ENCODE data around the gene B4GALNT1. TPM values are rescaled to one million over a fixed set of nuclear protein-coding genes. Genes with fewer than 3 reads are reported as not detected.

The B4GALNT1 gene
- 0.14 and 0.27 TPM in 2 replicates for total RNA-seq

DNA sequence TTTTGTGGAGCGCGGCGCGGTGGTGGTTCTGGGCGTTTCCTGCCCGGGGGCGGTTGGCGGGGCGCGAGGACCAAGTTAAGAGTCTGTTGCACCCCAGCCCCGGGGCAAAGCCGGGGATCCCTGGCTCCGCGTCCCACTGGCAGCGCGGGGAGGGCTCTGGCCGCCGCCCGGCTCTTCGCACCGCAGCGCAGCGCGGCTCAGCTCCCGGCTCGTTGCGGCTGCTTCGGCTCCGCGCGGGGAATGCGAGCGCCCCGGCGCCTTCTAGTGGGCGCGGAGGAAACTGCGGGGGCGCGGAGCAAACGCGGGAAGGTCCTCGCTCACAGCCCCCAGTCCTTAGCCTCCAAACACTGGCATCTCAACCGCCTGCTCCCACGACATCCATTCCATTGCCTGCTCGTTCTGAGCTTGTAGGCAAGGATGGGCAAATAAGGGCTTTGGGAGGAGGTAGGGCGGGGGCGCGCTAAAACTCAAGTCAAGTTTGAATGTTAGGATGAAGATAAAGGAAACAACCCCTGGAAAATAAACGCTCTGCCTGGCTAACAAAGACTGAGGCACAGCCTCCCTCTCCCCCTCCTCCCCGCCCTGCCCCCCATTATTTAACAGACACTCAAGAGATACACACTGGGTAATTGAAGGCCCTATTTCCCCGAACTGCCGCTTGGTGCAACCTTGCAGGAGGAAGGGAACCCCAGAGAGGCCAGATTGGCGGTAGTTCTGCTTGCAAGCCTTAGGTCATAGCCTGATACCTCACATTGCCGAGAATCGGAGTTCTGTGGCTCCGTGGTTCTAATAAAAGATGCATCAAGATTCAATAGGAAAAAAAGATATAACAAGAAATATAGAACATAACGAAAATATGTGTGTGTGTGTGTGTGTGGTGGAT lies at the start of gene B4GALNT1:
Gene B4GALNT1 (minus strand): TSS at position 244 of the 883 bp plus-strand sequence. CDS start 1,069 bp downstream, outside the sequence.

DNA sequence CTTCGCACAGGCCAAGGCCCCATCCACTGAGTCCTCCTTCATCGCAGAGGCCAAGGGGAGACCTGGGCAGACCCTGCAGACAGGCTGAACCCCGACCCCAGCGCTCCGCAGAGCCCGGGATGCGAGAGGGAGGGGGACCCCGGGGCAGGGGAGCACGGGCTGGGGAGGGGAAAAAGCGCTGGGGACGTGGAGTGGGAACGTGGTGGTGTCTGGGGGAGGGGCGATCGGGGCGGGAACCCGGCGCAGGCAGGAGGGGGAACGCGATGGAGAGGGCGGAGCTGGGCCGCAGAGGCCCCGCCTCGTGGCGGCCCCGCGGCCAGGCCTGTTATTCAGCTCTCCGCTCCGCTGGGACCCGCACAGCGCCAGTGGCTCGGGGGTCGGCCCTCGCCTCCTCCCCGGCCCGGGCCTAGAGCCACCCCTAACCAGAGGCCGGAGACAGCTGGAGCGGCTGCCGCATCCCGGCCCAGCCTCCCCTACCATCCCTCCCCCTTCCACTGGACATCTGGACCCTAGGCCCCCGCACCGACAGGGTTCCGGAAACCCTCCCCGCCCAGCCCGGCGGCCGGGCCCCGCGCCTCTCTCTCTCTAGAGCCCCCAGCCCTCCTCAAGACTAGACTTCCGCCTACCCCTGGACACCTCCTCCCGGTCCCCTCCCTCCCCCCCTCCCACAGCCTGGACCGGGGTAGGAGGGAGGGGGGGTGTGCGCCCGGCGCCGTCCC lies 21.7 kb downstream of the B4GALNT1 start, which contains the start of gene ARHGEF25:
Gene ARHGEF25 (plus strand): TSS at position 328 of the 719 bp plus-strand sequence. CDS start 460 bp downstream, outside the sequence.

DNA sequence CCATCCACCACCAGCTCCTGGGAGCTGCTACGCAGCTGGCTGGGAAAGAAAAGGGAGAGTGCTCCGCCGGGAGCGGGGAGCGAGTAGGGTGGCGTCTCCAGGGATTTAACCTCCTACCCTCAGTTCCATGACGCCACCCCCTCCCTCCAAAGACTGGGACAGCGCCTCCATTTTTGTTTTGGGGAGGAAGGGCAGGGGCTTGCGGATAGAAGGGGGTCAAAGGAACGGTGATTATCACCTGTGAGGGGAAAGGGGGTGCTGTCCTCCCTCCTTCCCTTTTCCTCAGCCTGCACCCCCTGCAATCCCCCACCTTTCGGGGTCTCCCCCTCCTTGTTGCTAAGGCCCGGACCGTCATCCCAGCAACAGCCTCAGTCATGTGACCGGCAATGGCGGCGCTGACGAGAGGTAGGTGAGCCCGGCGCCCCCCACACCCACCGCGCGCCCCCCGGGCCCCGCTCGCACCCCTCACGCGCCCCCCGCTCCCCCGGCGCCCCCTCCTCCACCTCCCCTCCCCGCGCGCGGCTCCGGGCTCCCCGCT lies 28.5 kb downstream of the B4GALNT1 start, which contains the start of gene DTX3:
Gene DTX3 (plus strand): TSS at position 371 of the 538 bp plus-strand sequence. CDS start 1,694 bp downstream, outside the sequence.

DNA sequence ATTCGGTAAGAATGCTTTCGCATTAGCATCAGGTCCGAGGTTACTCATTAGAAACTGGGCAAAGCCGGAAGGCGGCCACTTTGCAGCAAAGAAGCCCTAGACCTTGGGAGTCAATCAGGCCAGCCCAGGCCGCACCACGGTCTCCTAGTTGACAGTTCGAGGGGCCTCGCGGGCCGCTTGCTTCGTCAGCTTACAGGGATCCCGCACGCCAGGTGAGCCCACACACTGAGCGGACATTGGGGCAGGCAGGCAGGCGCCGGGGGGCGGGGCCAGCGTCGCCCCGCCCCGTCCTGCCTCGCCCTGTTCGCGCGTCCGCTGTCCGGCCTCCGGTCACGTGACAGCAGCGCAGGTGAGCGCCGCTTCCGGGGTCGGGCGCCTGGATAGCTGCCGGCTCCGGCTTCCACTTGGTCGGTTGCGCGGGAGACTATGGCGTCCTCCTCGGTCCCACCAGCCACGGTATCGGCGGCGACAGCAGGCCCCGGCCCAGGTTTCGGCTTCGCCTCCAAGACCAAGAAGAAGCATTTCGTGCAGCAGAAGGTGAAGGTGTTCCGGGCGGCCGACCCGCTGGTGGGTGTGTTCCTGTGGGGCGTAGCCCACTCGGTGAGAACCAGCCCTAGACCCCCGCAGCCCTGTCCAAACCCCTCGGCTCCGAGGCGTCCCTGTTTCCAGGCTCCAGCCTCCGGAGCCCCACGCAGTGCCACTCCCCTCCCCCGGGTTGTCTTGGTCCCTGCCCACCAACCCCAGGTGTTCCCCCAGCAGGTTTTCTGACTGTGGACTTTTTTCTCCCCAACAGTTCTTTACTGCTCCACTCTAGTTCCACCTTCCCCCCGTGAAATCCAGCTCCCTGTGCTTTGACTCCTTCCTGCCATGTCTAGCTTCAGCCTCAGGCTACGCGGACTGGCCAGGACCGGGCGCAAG lies 41.9 kb downstream of the B4GALNT1 start, which contains the start of gene PIP4K2C:
Gene PIP4K2C (plus strand): TSS at position 329 of the 918 bp plus-strand sequence. CDS start 98 bp downstream, at position 427.

Other genes with a start within 250 kb of the B4GALNT1 start
- gene R3HDM2, start 202.2 kb downstream of the B4GALNT1 start, total RNA-seq, result 18.1 and 21.4 TPM in 2 replicates
- gene INHBC, start 198.4 kb downstream of the B4GALNT1 start, total RNA-seq, result not detected in 2 replicates
- not detected in 2 replicates for gene INHBE, start 177.9 kb downstream of the B4GALNT1 start, total RNA-seq
- 0.07 TPM in 1 of 2 replicates, not detected in the other for gene GLI1, start 173.4 kb downstream of the B4GALNT1 start, total RNA-seq
- 0.13 TPM in 1 of 2 replicates, not detected in the other for gene ARHGAP9, start 153.3 kb downstream of the B4GALNT1 start, total RNA-seq
- 139 and 141 TPM in 2 replicates for gene MARS1, start 145.1 kb downstream of the B4GALNT1 start, total RNA-seq
- gene DDIT3, start 112.7 kb downstream of the B4GALNT1 start, total RNA-seq, result 6.3 and 6.7 TPM in 2 replicates
- gene MBD6, start 110.4 kb downstream of the B4GALNT1 start, total RNA-seq, result 8.5 and 12.6 TPM in 2 replicates
- gene DCTN2, start 86.0 kb downstream of the B4GALNT1 start, total RNA-seq, result 128 and 152 TPM in 2 replicates
- gene KIF5A, start 83.2 kb downstream of the B4GALNT1 start, total RNA-seq, result under 0.01 and 0.07 TPM in 2 replicates
- 12.5 and 15.1 TPM in 2 replicates for gene PIP4K2C, start 42.0 kb downstream of the B4GALNT1 start, total RNA-seq
- 4.1 and 6.5 TPM in 2 replicates for gene DTX3, start 28.4 kb downstream of the B4GALNT1 start, total RNA-seq
- 2.2 and 2.7 TPM in 2 replicates for gene ARHGEF25, start 21.8 kb downstream of the B4GALNT1 start, total RNA-seq
- 141 and 155 TPM in 2 replicates for gene OS9, start 60.9 kb upstream of the B4GALNT1 start, total RNA-seq
- gene AGAP2, start 105.5 kb upstream of the B4GALNT1 start, total RNA-seq, result 0.13 and 0.36 TPM in 2 replicates
- 30.9 and 34.1 TPM in 2 replicates for gene TSPAN31, start 111.8 kb upstream of the B4GALNT1 start, total RNA-seq
- gene CDK4, start 119.1 kb upstream of the B4GALNT1 start, total RNA-seq, result 189 and 197 TPM in 2 replicates
- gene MARCHF9, start 121.9 kb upstream of the B4GALNT1 start, total RNA-seq, result 2.5 and 3.4 TPM in 2 replicates
- gene CYP27B1, start 133.9 kb upstream of the B4GALNT1 start, total RNA-seq, result 0.80 and 1.5 TPM in 2 replicates
- 8.0 and 10.1 TPM in 2 replicates for gene METTL1, start 138.9 kb upstream of the B4GALNT1 start, total RNA-seq
- gene EEF1AKMT3, start 139.4 kb upstream of the B4GALNT1 start, total RNA-seq, result 4.5 and 6.0 TPM in 2 replicates
- 23.7 and 27.5 TPM in 2 replicates for gene TSFM, start 149.6 kb upstream of the B4GALNT1 start, total RNA-seq
- 0.57 and 1.1 TPM in 2 replicates for gene AVIL, start 185.5 kb upstream of the B4GALNT1 start, total RNA-seq
- 92.4 and 110 TPM in 2 replicates for gene CTDSP2, start 213.5 kb upstream of the B4GALNT1 start, total RNA-seq